GM12891 (cell line): ENCODE measurements around the gene TSPO.
"Not testable (repeated sequence)": the region's sequence is repeated elsewhere in the genome, so short reads cannot be mapped to it uniquely, and the experiment has no call there.

Experiments
- POLR2A ChIP-seq: IDR thresholded peaks from 2 replicates; pipeline ENCODE4 v1.6.1; 2011; ENCODE audit warnings: low read depth, low read length, control low read depth
- POLR2AphosphoS5 ChIP-seq: IDR thresholded peaks from 2 replicates; pipeline ENCODE4 v1.6.1; 2011; ENCODE audit warnings: low read depth, low read length, control low read depth
- TAF1 ChIP-seq: IDR thresholded peaks from 2 replicates; pipeline ENCODE4 v1.6.1; 2011; ENCODE audit warnings: low read depth, low read length, control low read depth

GRCh38 chr22:43104950-43105349 is 46.4 kb upstream of the TSPO start:
- TF ChIP-seq POLR2AphosphoS5, POLR2A, TAF1: not testable (repeated sequence)
